GM12801 (cell line): ENCODE results near the gene CAP2.

ENCODE experiments used
- CTCF ChIP-seq: IDR thresholded peaks from one replicate; pipeline ENCODE4 v1.5.1; 2011; ENCODE audit warnings: control low read depth; ENCODE audit not compliant: insufficient read length; ENCODE audit errors: extremely low read depth

CAP2 gene

GRCh38 chr6:17536586-17536985 is 143.2 kb downstream of the CAP2 start:
- TF ChIP-seq CTCF: no peak

GRCh38 chr6:17542243-17542642 is 148.8 kb downstream of the CAP2 start:
- no peak for TF ChIP-seq CTCF

GRCh38 chr6:17551383-17551958 is 158.1 kb downstream of the CAP2 start:
- TF ChIP-seq CTCF: no peak

- TF ChIP-seq CTCF: no peak
Measured at GRCh38 chr6:17552861-17553260, 159.5 kb downstream of the CAP2 start.

- TF ChIP-seq CTCF: no peak
Measured at GRCh38 chr6:17556014-17556413, 162.6 kb downstream of the CAP2 start.

GRCh38 chr6:17562636-17563035 is 169.2 kb downstream of the CAP2 start:
- no peak for TF ChIP-seq CTCF

GRCh38 chr6:17565399-17565798 is 172.0 kb downstream of the CAP2 start:
- TF ChIP-seq CTCF: no peak
